ENCODE measurements around the gene TSEN2. TPM values are rescaled to one million over a fixed set of nuclear protein-coding genes. Genes with fewer than 3 reads are reported as not detected.

TSEN2 gene
- total RNA-seq, 2 experiments from 2014 or later, result 33.2 to 41.4 TPM

DNA sequence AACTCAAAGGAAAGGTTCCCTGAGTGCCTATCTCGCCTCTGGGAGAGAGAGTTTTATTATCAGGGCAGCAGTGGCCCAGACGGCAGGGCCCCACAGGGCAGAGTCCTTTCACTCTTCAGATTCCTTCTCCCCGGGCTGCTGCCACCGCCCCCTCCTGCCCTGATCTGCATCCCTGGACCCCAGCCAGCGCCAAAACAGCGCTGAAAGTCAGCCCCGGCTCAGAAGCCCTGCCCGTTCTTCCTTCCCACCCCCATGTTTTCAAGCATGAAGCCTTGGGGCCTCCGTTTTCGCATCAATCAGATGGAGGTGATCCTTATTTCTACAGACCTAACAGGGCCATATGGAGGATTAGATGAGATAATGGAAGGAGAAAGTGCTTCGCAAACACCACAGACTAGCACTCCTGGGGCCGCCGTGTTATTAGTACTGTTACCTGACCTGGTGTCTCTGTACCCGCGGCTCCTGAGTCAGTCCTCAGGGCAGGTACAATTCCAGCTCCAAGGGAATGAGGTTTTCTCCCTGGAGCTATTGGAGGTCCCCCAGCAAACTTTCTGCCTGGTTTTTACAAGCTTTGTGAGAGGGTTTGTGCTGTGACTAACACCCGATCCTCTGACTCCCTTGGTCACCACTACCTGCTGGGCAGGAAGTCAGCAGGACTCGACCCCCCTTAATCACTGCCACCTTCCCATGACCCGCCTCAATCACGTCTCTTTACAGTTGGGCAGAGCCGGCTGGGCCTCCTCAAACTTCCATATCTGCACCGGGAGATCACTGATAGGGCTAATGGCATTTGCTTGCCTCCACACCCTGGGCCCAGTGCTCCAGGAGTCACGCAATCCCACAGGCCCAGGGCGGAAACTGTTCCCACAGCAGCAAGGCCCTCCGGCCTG is 39.5 kb upstream of the TSEN2 start:
- Histone ChIP-seq H3K9me3 (ENCODE audit: low read length) (no peaks in the 10 kb centered on the region), H3K4me1 (ENCODE audit: insufficient read depth, low read length, poor library complexity, severe bottlenecking) (no peaks in the 10 kb centered on the region), H3K36me3 (ENCODE audit: insufficient read depth, low read length) (no peaks in the 10 kb centered on the region), H3K79me2 (ENCODE audit: insufficient read depth, low read depth, low read length) (no peaks in the 10 kb centered on the region), H4K20me1 (ENCODE audit: insufficient read depth, low read length) (no peaks in the 10 kb centered on the region), H3K4me3 (ENCODE audit: low read depth, low read length, poor library complexity, severe bottlenecking) (no peak overlapping the region), H2AFZ (ENCODE audit: low read length) (no peak overlapping the region), H3K9me2 (ENCODE audit: insufficient read depth, low read length) (no peaks in the 10 kb centered on the region), H3K27ac (ENCODE audit: low read depth, low read length, poor library complexity, severe bottlenecking) (no peak overlapping the region), H3K4me2 (ENCODE audit: low read length) (no peak overlapping the region)
- POLR2A ChIA-PET, result no interaction called here
- BruUV-seq (replicated peaks), result no TSS peak
- CTCF ChIA-PET (ENCODE audit: unreplicated experiment), result no interaction called here
- no peak for TF ChIP-seq EZH2phosphoT487 (IDR thresholded peaks at IDR 0.05; ENCODE audit: borderline replicate concordance, low read depth, low read length)
- TF ChIP-seq CTCF (conservative IDR thresholded peaks at IDR 0.05; ENCODE audit: low read length), result no peak
- intact Hi-C loops (cut with micrococcal nuclease; ENCODE audit: unreplicated experiment), result no loop called here
- no peak for DNase-seq (ENCODE audit: low spot score)

- H3K36me3 ChIP-seq (ENCODE audit: insufficient read depth, low read length), result no peaks in the 10 kb centered on the region
- no peaks in the 10 kb centered on the region for H3K79me2 ChIP-seq (ENCODE audit: insufficient read depth, low read depth, low read length)
- CTCF ChIA-PET (ENCODE audit: unreplicated experiment), result no interaction called here
- intact Hi-C loops (cut with micrococcal nuclease; ENCODE audit: unreplicated experiment), result no loop called here
- no peak overlapping the region for H3K27ac ChIP-seq (ENCODE audit: low read depth, low read length, poor library complexity, severe bottlenecking)
- H2AFZ ChIP-seq (ENCODE audit: low read length), result no peak overlapping the region
- no peaks in the 10 kb centered on the region for H3K4me1 ChIP-seq (ENCODE audit: insufficient read depth, low read length, poor library complexity, severe bottlenecking)
- H4K20me1 ChIP-seq (ENCODE audit: insufficient read depth, low read length), result no peaks in the 10 kb centered on the region
- H3K4me3 ChIP-seq (ENCODE audit: low read depth, low read length, poor library complexity, severe bottlenecking), result no peak overlapping the region
- no peaks in the 10 kb centered on the region for H3K9me3 ChIP-seq (ENCODE audit: low read length)
- H3K4me2 ChIP-seq (ENCODE audit: low read length), result no peak overlapping the region
- TF ChIP-seq EZH2phosphoT487 (IDR thresholded peaks at IDR 0.05; ENCODE audit: borderline replicate concordance, low read depth, low read length) (no peak), CTCF (conservative IDR thresholded peaks at IDR 0.05; ENCODE audit: low read length) (no peak)
- POLR2A ChIA-PET, result no interaction called here
- no TSS peak for BruUV-seq (replicated peaks)
- DNase-seq (ENCODE audit: low spot score), result no peak
- no peaks in the 10 kb centered on the region for H3K9me2 ChIP-seq (ENCODE audit: insufficient read depth, low read length)
Observed at GRCh38 chr3:12445523-12446240, 38.6 kb upstream of the TSEN2 start.

DNA sequence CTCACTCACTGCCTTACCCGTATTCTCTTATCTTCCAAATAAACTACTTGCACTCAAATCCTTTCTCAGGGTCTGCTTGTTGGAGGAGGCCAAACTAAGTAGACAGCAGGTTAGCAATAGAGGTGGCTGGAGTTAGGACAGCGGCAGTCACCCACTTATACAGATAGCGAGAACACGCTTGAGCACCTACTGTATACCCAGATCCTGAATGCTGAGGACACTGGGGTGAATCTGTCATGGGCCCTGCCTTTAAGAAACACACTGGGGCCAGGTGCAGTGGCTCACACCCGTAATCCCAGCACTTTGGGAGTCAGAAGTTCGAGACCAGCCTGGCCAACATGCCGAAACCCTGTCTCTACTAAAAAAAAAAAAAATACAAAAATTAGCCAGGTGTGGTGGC is 38.0 kb upstream of the TSEN2 start:
- Histone ChIP-seq H3K9me2 (ENCODE audit: insufficient read depth, low read length) (no peaks in the 10 kb centered on the region), H3K36me3 (ENCODE audit: insufficient read depth, low read length) (no peaks in the 10 kb centered on the region), H3K4me2 (ENCODE audit: low read length) (no peak overlapping the region), H4K20me1 (ENCODE audit: insufficient read depth, low read length) (no peaks in the 10 kb centered on the region), H3K4me1 (ENCODE audit: insufficient read depth, low read length, poor library complexity, severe bottlenecking) (no peaks in the 10 kb centered on the region), H2AFZ (ENCODE audit: low read length) (no peak overlapping the region), H3K27ac (ENCODE audit: low read depth, low read length, poor library complexity, severe bottlenecking) (no peak overlapping the region), H3K79me2 (ENCODE audit: insufficient read depth, low read depth, low read length) (no peaks in the 10 kb centered on the region), H3K4me3 (ENCODE audit: low read depth, low read length, poor library complexity, severe bottlenecking) (no peak overlapping the region), H3K9me3 (ENCODE audit: low read length) (no peaks in the 10 kb centered on the region)
- ChIA-PET CTCF (ENCODE audit: unreplicated experiment) (no interaction called here), POLR2A (no interaction called here)
- BruUV-seq (replicated peaks), result no TSS peak
- TF ChIP-seq CTCF (conservative IDR thresholded peaks at IDR 0.05; ENCODE audit: low read length), result no peak
- no peak for TF ChIP-seq EZH2phosphoT487 (IDR thresholded peaks at IDR 0.05; ENCODE audit: borderline replicate concordance, low read depth, low read length)
- intact Hi-C loops (cut with micrococcal nuclease; ENCODE audit: unreplicated experiment), result no loop called here
- DNase-seq (ENCODE audit: low spot score), result no peak
